ENCODE results near the gene RPL7L1. TPM values are rescaled to one million over a fixed set of nuclear protein-coding genes. Genes with fewer than 3 reads are reported as not detected.
A peak's percentile ranks its signal among the peaks of the same experiment; 100 is the strongest.

The RPL7L1 gene
- total and polyA plus RNA-seq, 2 of the 13 experiments (the other 11 are each of a cell fraction or from before 2014, with no cell fraction given): 51.6 to 179 TPM

GRCh38 chr6:42901538-42901957 lies 22.1 kb downstream of the RPL7L1 start (continued):
- TF ChIP-seq NFAT5 (CRISPR knock-in tag; IDR thresholded peaks at IDR 0.05) (no peak), TAF1 (CRISPR knock-in tag; IDR thresholded peaks at IDR 0.05) (no peak; the same call in 1 of the 2 replicates), PRDM10 (CRISPR knock-in tag; IDR thresholded peaks at IDR 0.05; ENCODE audit: low read depth) (peak; percentile 52; the same call in 1 of the 2 replicates), ZNF317 (CRISPR knock-in tag; IDR thresholded peaks at IDR 0.05) (peak; percentile 30; the same call in 1 of the 2 replicates), MYC (CRISPR knock-in tag; IDR thresholded peaks at IDR 0.05; ENCODE audit: borderline replicate concordance) (peak; percentile 24; the same call in 1 of the 2 replicates), ZBTB14 (CRISPR knock-in tag; IDR thresholded peaks at IDR 0.05) (no peak), PHF21A (CRISPR knock-in tag; IDR thresholded peaks at IDR 0.05) (peak; percentile 57; the same call in 1 of the 2 replicates), SAP130 (CRISPR knock-in tag; IDR thresholded peaks at IDR 0.05; ENCODE audit: low read depth) (peak; percentile 90), ZNF713 (CRISPR knock-in tag; IDR thresholded peaks at IDR 0.05) (no peak), ATF3 (CRISPR knock-in tag; IDR thresholded peaks at IDR 0.05) (no peak), ZSCAN21 (CRISPR knock-in tag; IDR thresholded peaks at IDR 0.05; ENCODE audit: borderline replicate concordance) (peak; percentile 41; the same call in 1 of the 2 replicates), ZNF878 (CRISPR knock-in tag; IDR thresholded peaks at IDR 0.05) (no peak), ZFP36L2 (CRISPR knock-in tag; IDR thresholded peaks at IDR 0.05) (no peak), BORCS8-MEF2B (CRISPR knock-in tag; IDR thresholded peaks at IDR 0.05) (no peak), ZMYM3 (CRISPR knock-in tag; IDR thresholded peaks at IDR 0.05) (peak; percentile 31; the same call in 1 of the 2 replicates), ZNF749 (CRISPR knock-in tag; IDR thresholded peaks at IDR 0.05; ENCODE audit: borderline replicate concordance) (no peak), TEAD3 (CRISPR knock-in tag; optimal IDR thresholded peaks at IDR 0.05; ENCODE audit: borderline replicate concordance) (peak; percentile 92), YY1 (IDR thresholded peaks at IDR 0.05; ENCODE audit: insufficient read depth, insufficient replicate concordance, low read depth, low read length) (peak; percentile 40), NONO (IDR thresholded peaks at IDR 0.05) (no peak), NONO (CRISPR knock-in tag; conservative IDR thresholded peaks at IDR 0.05) (peak; percentile 74), HES4 (CRISPR knock-in tag; IDR thresholded peaks at IDR 0.05; ENCODE audit: borderline replicate concordance) (no peak)
